Activated naive CD4-positive, alpha-beta T cell treated with anti-CD3 and anti-CD28 coated beads for 36 hours (primary cell): ENCODE data around the gene NUDCD3. TPM values are rescaled to one million over a fixed set of nuclear protein-coding genes. Genes with fewer than 3 reads are reported as not detected.

Experiments
- CTCF ChIA-PET: fragments of 350-600 bp; sonication (Branson Sonifier 250); formaldehyde crosslinking; loops from one replicate; lab custom pipeline; 2021; ENCODE audit warnings: antibody characterized with exemption; lab: Charles Lee
- DNase-seq: peaks from one replicate; pipeline ENCODE4 v3.0.0-alpha.2; 2020
- H3K27ac Mint-ChIP-seq: one replicate; pipeline ENCODE4 v1.8.0; 2021; ENCODE audit warnings: mild to moderate bottlenecking, mixed read lengths
- H3K27me3 Mint-ChIP-seq: one replicate; pipeline ENCODE4 v1.8.0; 2021; ENCODE audit warnings: low read depth, mixed read lengths
- H3K36me3 Mint-ChIP-seq: one replicate; pipeline ENCODE4 v1.8.0; 2021; ENCODE audit warnings: low read depth, mixed read lengths
- H3K4me1 Mint-ChIP-seq: one replicate; pipeline ENCODE4 v1.8.0; 2021; ENCODE audit warnings: low read depth, mixed read lengths
- H3K4me3 Mint-ChIP-seq: one replicate; pipeline ENCODE4 v1.8.0; 2021; ENCODE audit warnings: mild to moderate bottlenecking, moderate library complexity, mixed read lengths
- H3K9me3 Mint-ChIP-seq: one replicate; pipeline ENCODE4 v1.8.0; 2021; ENCODE audit warnings: mixed read lengths
- intact Hi-C: fragments of 100-400 bp; cut with micrococcal nuclease; formaldehyde crosslinking; loops from one replicate; pipeline ENCODE4 v1.15.1; 2023
- total RNA-seq, 2 experiments: library from RNA; stranded (reverse); gene quantifications; one replicate each; pipeline ENCODE4 v1.2.3, GENCODE V29; 2021

Gene NUDCD3
- total RNA-seq, 2 experiments from 2014 or later = 81.1 to 81.8 TPM

- Mint-ChIP-seq H3K4me3 (no peak overlapping the region), H3K4me1 (no peaks in the 10 kb centered on the region), H3K27ac (no peak overlapping the region), H3K36me3 (peaks cover 1% of the 10 kb centered on the region), H3K27me3 (peaks cover 8% of the 10 kb centered on the region), H3K9me3 (peaks cover 1% of the 10 kb centered on the region)
- intact Hi-C loops = loop anchor here (1.0 to 2.0 kb wide), 2 partner anchors 130 to 217 kb away; no protein-coding TSS in a partner anchor
- no peak for DNase-seq
- CTCF ChIA-PET = interaction anchor here (0.7 to 2.1 kb wide), 5 partner anchors 13 to 218 kb away, joined by 3 to 12 read pairs (median 4); no protein-coding TSS in a partner anchor
Observed at GRCh38 chr7:44347546-44348114, 142.8 kb downstream of the NUDCD3 start.

DNA sequence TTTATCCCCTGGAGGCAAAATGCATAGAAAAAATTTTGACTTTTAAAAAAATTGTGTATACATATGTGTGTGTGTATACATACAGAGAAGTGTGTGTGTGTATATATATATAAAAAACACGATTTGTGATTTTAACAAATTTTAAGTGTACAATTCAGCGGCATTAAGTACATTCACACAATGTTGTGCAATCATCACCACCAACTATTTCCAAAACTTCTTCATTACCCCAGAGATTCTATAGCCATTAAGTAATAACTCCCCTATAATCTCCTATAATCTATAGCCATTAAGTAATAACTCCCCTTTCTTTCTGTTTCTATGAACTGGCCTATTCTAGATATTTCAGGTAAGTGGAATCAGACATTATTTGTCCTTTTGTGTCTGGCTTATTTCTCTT is 144.4 kb downstream of the NUDCD3 start:
- Mint-ChIP-seq H3K9me3 (peaks cover 1% of the 10 kb centered on the region), H3K36me3 (no peaks in the 10 kb centered on the region), H3K4me1 (no peaks in the 10 kb centered on the region), H3K4me3 (no peak overlapping the region), H3K27me3 (peaks cover 8% of the 10 kb centered on the region), H3K27ac (no peak overlapping the region)
- DNase-seq = no peak
- intact Hi-C loops = no loop called here
- CTCF ChIA-PET = interaction anchor here (0.7 to 2.0 kb wide), 5 partner anchors 10 to 465 kb away, joined by 3 to 4 read pairs (median 3); no protein-coding TSS in a partner anchor

GRCh38 chr7:44341401-44341800 is 149.1 kb downstream of the NUDCD3 start:
- Mint-ChIP-seq H3K36me3 (no peaks in the 10 kb centered on the region), H3K9me3 (peaks cover 14% of the 10 kb centered on the region), H3K4me1 (no peaks in the 10 kb centered on the region), H3K27ac (no peak overlapping the region), H3K27me3 (no peaks in the 10 kb centered on the region), H3K4me3 (no peak overlapping the region)
- CTCF ChIA-PET = interaction anchor here (1.6 kb wide), 1 partner anchor 100 kb away, joined by 5 read pairs; no protein-coding TSS in a partner anchor
- intact Hi-C loops = no loop called here
- DNase-seq = no peak

- H3K4me3 Mint-ChIP-seq = no peak overlapping the region
- CTCF ChIA-PET = no interaction called here
- H3K27me3 Mint-ChIP-seq = no peaks in the 10 kb centered on the region
- H3K9me3 Mint-ChIP-seq = peaks cover 17% of the 10 kb centered on the region
- no peaks in the 10 kb centered on the region for H3K4me1 Mint-ChIP-seq
- H3K36me3 Mint-ChIP-seq = no peaks in the 10 kb centered on the region
- no peak overlapping the region for H3K27ac Mint-ChIP-seq
- intact Hi-C loops = no loop called here
- DNase-seq = no peak
Observed at GRCh38 chr7:44338600-44338999, 151.9 kb downstream of the NUDCD3 start.

- Mint-ChIP-seq H3K27me3 (no peaks in the 10 kb centered on the region), H3K27ac (no peak overlapping the region), H3K9me3 (peaks cover 17% of the 10 kb centered on the region), H3K4me3 (no peak overlapping the region), H3K36me3 (no peaks in the 10 kb centered on the region), H3K4me1 (no peaks in the 10 kb centered on the region)
- no peak for DNase-seq
- intact Hi-C loops = no loop called here
- CTCF ChIA-PET = no interaction called here
Observed at GRCh38 chr7:44336491-44336890, 154.0 kb downstream of the NUDCD3 start.

GRCh38 chr7:44335184-44335583 is 155.3 kb downstream of the NUDCD3 start:
- Mint-ChIP-seq H3K4me1 (no peaks in the 10 kb centered on the region), H3K27me3 (no peaks in the 10 kb centered on the region), H3K27ac (no peak overlapping the region), H3K9me3 (peaks cover 17% of the 10 kb centered on the region), H3K36me3 (no peaks in the 10 kb centered on the region), H3K4me3 (no peak overlapping the region)
- intact Hi-C loops = no loop called here
- CTCF ChIA-PET = no interaction called here
- no peak for DNase-seq

DNA sequence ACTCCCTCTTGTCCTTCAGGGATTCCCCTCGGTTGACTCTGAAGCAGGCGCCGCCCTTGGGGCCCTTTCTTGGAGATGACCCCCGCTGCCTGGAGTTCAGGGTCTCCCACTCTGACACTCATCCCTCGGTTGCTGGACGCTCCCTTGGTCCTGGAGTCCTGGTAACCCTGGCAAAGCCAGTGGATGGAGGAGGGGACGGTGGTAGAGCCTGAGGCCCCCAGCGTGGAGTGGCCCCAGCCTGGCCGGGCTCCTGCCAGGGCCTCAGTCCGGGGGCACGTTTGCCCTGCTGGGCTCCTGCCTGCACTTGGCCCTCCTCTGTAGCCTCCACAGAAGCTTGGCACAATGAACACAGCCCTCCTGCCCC is 155.7 kb downstream of the NUDCD3 start:
- no peaks in the 10 kb centered on the region for H3K4me1 Mint-ChIP-seq
- peaks cover 17% of the 10 kb centered on the region for H3K9me3 Mint-ChIP-seq
- H3K36me3 Mint-ChIP-seq = no peaks in the 10 kb centered on the region
- no peak overlapping the region for H3K4me3 Mint-ChIP-seq
- no peak overlapping the region for H3K27ac Mint-ChIP-seq
- DNase-seq = no peak
- CTCF ChIA-PET = no interaction called here
- no peaks in the 10 kb centered on the region for H3K27me3 Mint-ChIP-seq
- intact Hi-C loops = no loop called here

- Mint-ChIP-seq H3K27ac (no peak overlapping the region), H3K4me3 (no peak overlapping the region), H3K36me3 (no peaks in the 10 kb centered on the region), H3K9me3 (peaks cover 15% of the 10 kb centered on the region), H3K4me1 (no peaks in the 10 kb centered on the region), H3K27me3 (no peaks in the 10 kb centered on the region)
- no peak for DNase-seq
- intact Hi-C loops = no loop called here
- CTCF ChIA-PET = interaction anchor here (0.5 kb wide), 1 partner anchor 121 kb away, joined by 5 read pairs; no protein-coding TSS in a partner anchor
Observed at GRCh38 chr7:44333911-44334733, 156.3 kb downstream of the NUDCD3 start.

DNA sequence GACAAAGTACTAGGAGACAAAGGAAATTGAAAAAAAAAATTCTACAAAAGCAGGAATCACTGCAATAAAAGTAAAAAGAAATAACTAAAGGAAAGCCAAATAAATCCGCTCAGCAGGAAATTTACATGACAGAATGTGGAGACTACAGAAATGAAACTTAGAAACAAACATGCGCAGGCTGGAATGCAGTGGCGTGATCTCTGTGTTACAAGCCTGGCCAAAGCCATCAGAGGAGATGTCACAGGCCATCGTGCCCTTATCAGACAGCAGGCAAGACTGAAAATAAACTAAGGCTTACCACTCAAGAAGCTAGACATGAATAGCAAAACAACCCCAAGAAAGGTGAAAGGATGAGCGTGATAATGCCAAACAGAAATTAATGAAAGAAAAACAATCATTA is 158.8 kb downstream of the NUDCD3 start:
- Mint-ChIP-seq H3K27ac (no peak overlapping the region), H3K27me3 (peaks cover under 1% of the 10 kb centered on the region), H3K36me3 (no peaks in the 10 kb centered on the region), H3K9me3 (peaks cover 6% of the 10 kb centered on the region), H3K4me3 (no peak overlapping the region), H3K4me1 (no peaks in the 10 kb centered on the region)
- intact Hi-C loops = no loop called here
- CTCF ChIA-PET = no interaction called here
- DNase-seq = no peak

DNA sequence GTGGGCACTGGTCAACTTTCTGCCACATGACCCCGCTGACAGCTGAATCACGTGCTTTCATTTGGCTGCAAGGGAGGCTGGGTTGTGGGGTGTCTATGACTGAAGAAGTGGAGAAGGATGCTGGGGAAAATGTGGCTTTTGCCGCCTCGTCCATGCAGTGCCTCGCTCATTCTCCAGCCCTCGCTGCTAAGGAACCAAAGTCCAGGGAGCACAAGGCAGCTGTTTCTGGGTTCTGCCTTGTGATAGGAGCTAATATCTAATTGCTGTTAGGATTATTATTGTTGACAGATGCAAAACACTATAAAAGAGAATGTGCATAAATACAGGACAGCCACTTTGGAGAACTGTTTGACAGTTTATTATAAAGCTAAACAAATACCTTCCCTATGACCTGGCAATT is 160.1 kb downstream of the NUDCD3 start:
- H3K9me3 Mint-ChIP-seq = no peaks in the 10 kb centered on the region
- H3K4me1 Mint-ChIP-seq = peaks cover 3% of the 10 kb centered on the region
- no peaks in the 10 kb centered on the region for H3K36me3 Mint-ChIP-seq
- H3K4me3 Mint-ChIP-seq = no peak overlapping the region
- intact Hi-C loops = no loop called here
- CTCF ChIA-PET = interaction anchor here (0.8 kb wide), 1 partner anchor 74 kb away, joined by 3 read pairs; no protein-coding TSS in a partner anchor
- peaks cover 10% of the 10 kb centered on the region for H3K27me3 Mint-ChIP-seq
- no peak for DNase-seq
- no peak overlapping the region for H3K27ac Mint-ChIP-seq

DNA sequence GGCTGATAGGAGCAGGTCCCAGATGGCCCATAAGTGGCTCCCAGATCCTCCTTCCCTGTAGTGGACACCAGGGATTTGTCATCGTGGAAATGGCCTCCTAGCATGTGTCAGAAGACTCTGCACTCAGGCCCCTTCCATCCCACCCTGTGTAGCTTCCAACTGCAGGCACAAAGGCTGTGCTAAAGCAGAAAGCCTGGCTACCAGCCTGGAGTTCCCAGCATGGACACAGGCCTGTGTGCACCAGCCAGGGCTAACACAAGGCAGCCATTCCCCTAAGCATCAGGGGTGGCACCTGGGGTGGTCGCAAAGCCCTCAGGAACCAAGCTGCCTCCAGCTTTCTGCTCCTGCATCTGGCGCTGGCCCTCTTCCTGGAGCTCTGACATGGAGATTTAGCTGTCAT is 160.6 kb downstream of the NUDCD3 start:
- no peak overlapping the region for H3K4me3 Mint-ChIP-seq
- H3K27me3 Mint-ChIP-seq = peaks cover 10% of the 10 kb centered on the region
- H3K27ac Mint-ChIP-seq = no peak overlapping the region
- H3K9me3 Mint-ChIP-seq = no peaks in the 10 kb centered on the region
- CTCF ChIA-PET = no interaction called here
- peaks cover 3% of the 10 kb centered on the region for H3K4me1 Mint-ChIP-seq
- DNase-seq = no peak
- intact Hi-C loops = no loop called here
- no peaks in the 10 kb centered on the region for H3K36me3 Mint-ChIP-seq
